Measurements from ENCODE around the gene CENPP. TPM values are rescaled to one million over a fixed set of nuclear protein-coding genes. Genes with fewer than 3 reads are reported as not detected.

The CENPP gene
- polyA plus RNA-seq, 2 of the 4 experiments (the other 2 are of a cell fraction): 7.2 to 13.4 TPM

- ATAC-seq: no peak
- Histone ChIP-seq H3K4me2 (peak overlapping the region; percentile 16; the same call in 1 of the 3 replicates), H3K27ac (no peak overlapping the region)
Measured at GRCh38 chr9:92385477-92385876, 59.7 kb downstream of the CENPP start.

DNA sequence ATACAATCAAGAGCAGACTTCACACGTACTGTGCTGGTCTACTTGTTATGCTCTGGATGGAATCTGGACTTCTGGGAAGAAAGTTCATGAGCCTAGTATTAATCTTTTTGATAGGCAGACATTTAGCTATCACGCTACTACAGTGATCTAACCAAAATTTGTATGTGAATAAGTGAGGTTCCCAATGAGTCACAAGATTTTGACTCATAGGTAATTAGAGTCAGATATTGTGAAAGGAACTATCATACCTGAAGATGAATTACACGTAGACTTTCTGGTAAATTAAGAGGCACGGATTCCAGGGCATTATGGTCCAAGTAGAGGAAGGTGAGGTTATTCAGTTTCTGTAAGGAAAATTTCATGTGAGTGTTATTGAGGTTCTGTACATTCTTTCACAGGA lies 60.2 kb downstream of the CENPP start:
- no peaks in the 10 kb centered on the region for H3K9me3 ChIP-seq
- no peak overlapping the region for H3K27ac ChIP-seq
- no peak overlapping the region for H3K4me3 ChIP-seq
- 89% methylated on average over 4 of the region's 4 CpGs for WGBS (ENCODE audit: missing lambda C conversion rate)
- no peak overlapping the region for H3K4me2 ChIP-seq
- CTCF ChIA-PET: interaction anchor here (0.6 to 2.1 kb wide), 2 partner anchors 9 to 66 kb away, joined by 5 to 6 read pairs; no protein-coding TSS in a partner anchor
- TF ChIP-seq HDAC2 (IDR thresholded peaks at IDR 0.05) (no peak), FOSL2 (IDR thresholded peaks at IDR 0.05) (no peak), FOSL2 (CRISPR knock-in tag; IDR thresholded peaks at IDR 0.05) (peak; percentile 38; the same call in 1 of the 2 replicates)
- H3K4me1 ChIP-seq: peaks cover 16% of the 10 kb centered on the region; the same call in 2 of the 3 replicates
- FAIRE-seq (no peak), DNase-seq (ENCODE audit: low read depth in 1 of 2, low spot score in 1 of 2) (no peak), ATAC-seq (no peak)
- POLR2A ChIA-PET: no interaction called here

More at GRCh38 chr9:92385477-92385876, 59.7 kb downstream of the CENPP start:
- no peaks in the 10 kb centered on the region for H3K9me3 ChIP-seq
- 38% methylated on average over 6 of the region's 6 CpGs for WGBS (ENCODE audit: missing lambda C conversion rate)
- DNase-seq (ENCODE audit: low read depth in 1 of 2, low spot score in 1 of 2) (no peak), FAIRE-seq (no peak)
- no peak overlapping the region for H3K4me3 ChIP-seq
- ChIA-PET POLR2A (no interaction called here), CTCF (interaction anchor here (0.6 to 2.1 kb wide), 2 partner anchors 9 to 65 kb away, joined by 5 to 6 read pairs; no protein-coding TSS in a partner anchor)
- peaks cover 16% of the 10 kb centered on the region; the same call in 2 of the 3 replicates for H3K4me1 ChIP-seq
- TF ChIP-seq TFCP2L1 (CRISPR knock-in tag; IDR thresholded peaks at IDR 0.05) (no peak), NR3C1 (IDR thresholded peaks at IDR 0.05) (no peak)

DNA sequence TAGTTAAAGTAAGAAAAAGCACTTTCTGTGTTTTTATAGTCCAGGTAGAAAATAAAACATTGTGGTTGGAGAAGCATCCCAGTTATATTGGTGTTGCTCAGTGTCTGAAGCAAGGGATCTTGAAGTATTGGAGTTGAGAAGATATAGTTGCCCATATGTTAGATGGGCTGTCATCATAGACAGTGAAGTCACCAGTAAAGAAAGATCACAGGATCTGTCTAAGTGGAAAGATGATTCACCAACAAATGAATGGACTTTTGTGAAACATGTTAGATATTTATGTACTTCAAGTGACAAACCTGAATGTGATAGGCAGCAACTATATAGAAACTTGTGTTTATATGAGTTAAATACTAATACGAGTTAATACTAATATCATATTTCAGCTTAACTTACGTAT lies 66.9 kb downstream of the CENPP start:
- no peaks in the 10 kb centered on the region for H3K4me1 ChIP-seq
- FAIRE-seq (peak; percentile 32), DNase-seq (ENCODE audit: low read depth in 1 of 2, low spot score in 1 of 2) (no peak), ATAC-seq (no peak)
- WGBS (ENCODE audit: missing lambda C conversion rate): 84% methylated on average over 2 of the region's 2 CpGs
- no peaks in the 10 kb centered on the region for H3K9me3 ChIP-seq
- POLR2A ChIA-PET: no interaction called here
- TF ChIP-seq ESRRA (IDR thresholded peaks at IDR 0.05; ENCODE audit: borderline replicate concordance, low read length) (no peak), HES2 (IDR thresholded peaks at IDR 0.05) (no peak), EHMT2 (IDR thresholded peaks at IDR 0.05; ENCODE audit: low read depth) (no peak), BCL3 (IDR thresholded peaks at IDR 0.05) (no peak), KDM1A (IDR thresholded peaks at IDR 0.05; ENCODE audit: low read depth) (no peak), RNF2 (IDR thresholded peaks at IDR 0.05; ENCODE audit: borderline replicate concordance, low read depth) (no peak), MYC (IDR thresholded peaks at IDR 0.05; ENCODE audit: borderline replicate concordance, low read length) (no peak), NPAS2 (CRISPR knock-in tag; IDR thresholded peaks at IDR 0.05; ENCODE audit: borderline replicate concordance) (no peak), HMGXB4 (CRISPR knock-in tag; IDR thresholded peaks at IDR 0.05; ENCODE audit: borderline replicate concordance) (no peak), SMC3 (IDR thresholded peaks at IDR 0.05) (no peak), CEBPB (IDR thresholded peaks at IDR 0.05) (no peak)
- TF ChIP-seq, protein P1, sequence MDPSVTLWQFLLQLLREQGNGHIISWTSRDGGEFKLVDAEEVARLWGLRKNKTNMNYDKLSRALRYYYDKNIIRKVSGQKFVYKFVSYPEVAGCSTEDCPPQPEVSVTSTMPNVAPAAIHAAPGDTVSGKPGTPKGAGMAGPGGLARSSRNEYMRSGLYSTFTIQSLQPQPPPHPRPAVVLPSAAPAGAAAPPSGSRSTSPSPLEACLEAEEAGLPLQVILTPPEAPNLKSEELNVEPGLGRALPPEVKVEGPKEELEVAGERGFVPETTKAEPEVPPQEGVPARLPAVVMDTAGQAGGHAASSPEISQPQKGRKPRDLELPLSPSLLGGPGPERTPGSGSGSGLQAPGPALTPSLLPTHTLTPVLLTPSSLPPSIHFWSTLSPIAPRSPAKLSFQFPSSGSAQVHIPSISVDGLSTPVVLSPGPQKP (IDR thresholded peaks at IDR 0.05; ENCODE audit: low read depth, low read length): no peak
- TF ChIP-seq, protein P2, sequence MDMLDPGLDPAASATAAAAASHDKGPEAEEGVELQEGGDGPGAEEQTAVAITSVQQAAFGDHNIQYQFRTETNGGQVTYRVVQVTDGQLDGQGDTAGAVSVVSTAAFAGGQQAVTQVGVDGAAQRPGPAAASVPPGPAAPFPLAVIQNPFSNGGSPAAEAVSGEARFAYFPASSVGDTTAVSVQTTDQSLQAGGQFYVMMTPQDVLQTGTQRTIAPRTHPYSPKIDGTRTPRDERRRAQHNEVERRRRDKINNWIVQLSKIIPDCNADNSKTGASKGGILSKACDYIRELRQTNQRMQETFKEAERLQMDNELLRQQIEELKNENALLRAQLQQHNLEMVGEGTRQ (IDR thresholded peaks at IDR 0.05): no peak
- no peak overlapping the region for H3K4me2 ChIP-seq
- H3K27ac ChIP-seq: no peak overlapping the region
- CTCF ChIA-PET: no interaction called here
- no peak overlapping the region for H3K4me3 ChIP-seq

All from A549 (cell line).